Muscle layer of colon (tissue), 2 donors: ENCODE measurements around the gene SLC12A8.

Experiments used
- H3K27ac ChIP-seq: one replicate; pipeline ENCODE4 v1.7.0; 2013; ENCODE audit warnings: low read depth, mild to moderate bottlenecking, low read length, moderate library complexity
- H3K27me3 ChIP-seq, 2 donors: one replicate each; pipeline ENCODE4 v1.7.0; 2013; ENCODE audit warnings: low read length in 2 of 2, mild to moderate bottlenecking in 2 of 2; ENCODE audit not compliant: insufficient read depth in 2 of 2, control insufficient read depth in 1 of 2
- H3K36me3 ChIP-seq: one replicate; pipeline ENCODE4 v1.7.0; 2013; ENCODE audit warnings: mild to moderate bottlenecking, low read length; ENCODE audit not compliant: insufficient read depth
- H3K4me1 ChIP-seq: one replicate; pipeline ENCODE4 v1.7.0; 2013; ENCODE audit warnings: mild to moderate bottlenecking, low read length; ENCODE audit not compliant: insufficient read depth
- H3K4me3 ChIP-seq, 2 donors: one replicate each; pipeline ENCODE4 v1.7.0; 2013; ENCODE audit warnings: low read length in 2 of 2, low read depth in 1 of 2, mild to moderate bottlenecking in 1 of 2, moderate library complexity in 1 of 2
- H3K9ac ChIP-seq: one replicate; pipeline ENCODE4 v1.7.0; 2013; ENCODE audit warnings: low read length
- H3K9me3 ChIP-seq: one replicate; pipeline ENCODE4 v1.7.0; 2013; ENCODE audit warnings: mild to moderate bottlenecking, low read length
- donor health status: abdominal sarcoma.
- donor health status: Adenocarcinoma of cecum.

The SLC12A8 gene

GRCh38 chr3:125213946-125214542, 1.5 kb upstream of the SLC12A8 start:
- no peaks in the 10 kb centered on the region for H3K9me3 ChIP-seq
- peaks cover 27 to 30% of the 10 kb centered on the region in 2 donors for H3K27me3 ChIP-seq
- no peak overlapping the region for H3K9ac ChIP-seq
- no peaks in the 10 kb centered on the region for H3K4me1 ChIP-seq
- H3K27ac ChIP-seq: no peak overlapping the region
- H3K36me3 ChIP-seq: no peaks in the 10 kb centered on the region
- H3K4me3 ChIP-seq: no peak overlapping the region

- Histone ChIP-seq H3K36me3 (no peaks in the 10 kb centered on the region), H3K4me3 (no peak overlapping the region), H3K27me3 (peaks cover 27 to 30% of the 10 kb centered on the region in 2 donors), H3K4me1 (no peaks in the 10 kb centered on the region), H3K9me3 (no peaks in the 10 kb centered on the region), H3K9ac (no peak overlapping the region), H3K27ac (no peak overlapping the region)
Measured at GRCh38 chr3:125213364-125213755, 812 bp upstream of the SLC12A8 start.

GRCh38 chr3:125212091-125212508, 448 bp downstream of the SLC12A8 start:
- no peak overlapping the region for H3K27ac ChIP-seq
- H3K9me3 ChIP-seq: no peaks in the 10 kb centered on the region
- no peaks in the 10 kb centered on the region for H3K36me3 ChIP-seq
- H3K4me3 ChIP-seq: peak overlapping the region; percentile 7 to 65
- peaks cover 27 to 30% of the 10 kb centered on the region in 2 donors for H3K27me3 ChIP-seq
- no peaks in the 10 kb centered on the region for H3K4me1 ChIP-seq
- no peak overlapping the region for H3K9ac ChIP-seq

- H3K27me3 ChIP-seq: peaks cover 27 to 30% of the 10 kb centered on the region in 2 donors
- no peaks in the 10 kb centered on the region for H3K36me3 ChIP-seq
- peak overlapping the region in 1 of 2 donors; percentile 7 for H3K4me3 ChIP-seq
- no peak overlapping the region for H3K9ac ChIP-seq
- no peak overlapping the region for H3K27ac ChIP-seq
- H3K4me1 ChIP-seq: no peaks in the 10 kb centered on the region
- H3K9me3 ChIP-seq: no peaks in the 10 kb centered on the region
Measured at GRCh38 chr3:125211523-125212090, 941 bp downstream of the SLC12A8 start.

GRCh38 chr3:125207949-125208568, 4.5 kb downstream of the SLC12A8 start:
- Histone ChIP-seq H3K9ac (no peak overlapping the region), H3K27ac (no peak overlapping the region), H3K4me1 (no peaks in the 10 kb centered on the region), H3K4me3 (no peak overlapping the region), H3K27me3 (peaks cover 11 to 17% of the 10 kb centered on the region in 2 donors), H3K36me3 (no peaks in the 10 kb centered on the region), H3K9me3 (no peaks in the 10 kb centered on the region)

- H3K9me3 ChIP-seq: no peaks in the 10 kb centered on the region
- no peaks in the 10 kb centered on the region for H3K36me3 ChIP-seq
- H3K4me3 ChIP-seq: no peak overlapping the region
- H3K9ac ChIP-seq: no peak overlapping the region
- H3K4me1 ChIP-seq: no peaks in the 10 kb centered on the region
- H3K27ac ChIP-seq: no peak overlapping the region
- peaks cover 8 to 11% of the 10 kb centered on the region in 2 donors for H3K27me3 ChIP-seq
Measured at GRCh38 chr3:125207507-125207906, 5.0 kb downstream of the SLC12A8 start.

- Histone ChIP-seq H3K36me3 (no peaks in the 10 kb centered on the region), H3K4me1 (no peaks in the 10 kb centered on the region), H3K27ac (no peak overlapping the region), H3K4me3 (no peak overlapping the region), H3K27me3 (peaks cover 3 to 6% of the 10 kb centered on the region in 2 donors), H3K9ac (no peak overlapping the region), H3K9me3 (peaks cover 3% of the 10 kb centered on the region)
Measured at GRCh38 chr3:125206934-125207333, 5.6 kb downstream of the SLC12A8 start.

- Histone ChIP-seq H3K27ac (no peak overlapping the region), H3K9me3 (peaks cover 3% of the 10 kb centered on the region), H3K36me3 (no peaks in the 10 kb centered on the region), H3K4me1 (no peaks in the 10 kb centered on the region), H3K9ac (no peak overlapping the region), H3K4me3 (no peak overlapping the region), H3K27me3 (no peaks in the 10 kb centered on the region)
Measured at GRCh38 chr3:125203731-125204130, 8.8 kb downstream of the SLC12A8 start.

GRCh38 chr3:125202197-125202596, 10.4 kb downstream of the SLC12A8 start:
- Histone ChIP-seq H3K4me3 (no peak overlapping the region), H3K27me3 (no peaks in the 10 kb centered on the region), H3K9ac (no peak overlapping the region), H3K36me3 (no peaks in the 10 kb centered on the region), H3K9me3 (peaks cover 3% of the 10 kb centered on the region), H3K27ac (no peak overlapping the region), H3K4me1 (no peaks in the 10 kb centered on the region)

- Histone ChIP-seq H3K9me3 (peaks cover 3% of the 10 kb centered on the region), H3K27me3 (no peaks in the 10 kb centered on the region), H3K36me3 (no peaks in the 10 kb centered on the region), H3K9ac (no peak overlapping the region), H3K4me3 (no peak overlapping the region), H3K4me1 (no peaks in the 10 kb centered on the region), H3K27ac (no peak overlapping the region)
Measured at GRCh38 chr3:125200731-125201139, 11.8 kb downstream of the SLC12A8 start.

GRCh38 chr3:125194849-125195601, 17.5 kb downstream of the SLC12A8 start:
- Histone ChIP-seq H3K36me3 (no peaks in the 10 kb centered on the region), H3K9me3 (no peaks in the 10 kb centered on the region), H3K27me3 (no peaks in the 10 kb centered on the region), H3K9ac (no peak overlapping the region), H3K27ac (no peak overlapping the region), H3K4me1 (no peaks in the 10 kb centered on the region), H3K4me3 (no peak overlapping the region)
